Astrocyte of the cerebellum (primary cell): ENCODE data around the gene OSBPL9.

Experiments used
- DNase-seq: peaks from one replicate; pipeline ENCODE4 v3.0.0-alpha.2; 2011; ENCODE audit warnings: low read depth
- H3K4me3 ChIP-seq: 2 replicates; pipeline ENCODE4 v1.5.1; 2011; ENCODE audit warnings: mild to moderate bottlenecking, low read depth, low read length, moderate library complexity
- in situ Hi-C: cut with HindIII; loops from 2 replicates; pipeline ENCODE4 v1.10.0; 2017; ENCODE audit warnings: low sequenced_read_pairs
- TF ChIP-seq, protein P1 (sequence below): IDR thresholded peaks from 2 replicates; pipeline ENCODE4 v1.5.1; 2012; ENCODE audit warnings: low read length, low read depth, moderate library complexity, mild to moderate bottlenecking; ENCODE audit errors: missing control alignments

OSBPL9 gene

GRCh38 chr1:51616903-51617708, at the start of gene OSBPL9:
Gene OSBPL9 (plus strand): TSS chr1:51617092. CDS start chr1:51617111, 19 bp downstream.
- in situ Hi-C loops = no loop called here

GRCh38 chr1:51567653-51568052, 49.2 kb upstream of the OSBPL9 start:
- in situ Hi-C loops = no loop called here
- peak; percentile 93 for DNase-seq
- H3K4me3 ChIP-seq = no peak overlapping the region
- TF ChIP-seq, protein P1, sequence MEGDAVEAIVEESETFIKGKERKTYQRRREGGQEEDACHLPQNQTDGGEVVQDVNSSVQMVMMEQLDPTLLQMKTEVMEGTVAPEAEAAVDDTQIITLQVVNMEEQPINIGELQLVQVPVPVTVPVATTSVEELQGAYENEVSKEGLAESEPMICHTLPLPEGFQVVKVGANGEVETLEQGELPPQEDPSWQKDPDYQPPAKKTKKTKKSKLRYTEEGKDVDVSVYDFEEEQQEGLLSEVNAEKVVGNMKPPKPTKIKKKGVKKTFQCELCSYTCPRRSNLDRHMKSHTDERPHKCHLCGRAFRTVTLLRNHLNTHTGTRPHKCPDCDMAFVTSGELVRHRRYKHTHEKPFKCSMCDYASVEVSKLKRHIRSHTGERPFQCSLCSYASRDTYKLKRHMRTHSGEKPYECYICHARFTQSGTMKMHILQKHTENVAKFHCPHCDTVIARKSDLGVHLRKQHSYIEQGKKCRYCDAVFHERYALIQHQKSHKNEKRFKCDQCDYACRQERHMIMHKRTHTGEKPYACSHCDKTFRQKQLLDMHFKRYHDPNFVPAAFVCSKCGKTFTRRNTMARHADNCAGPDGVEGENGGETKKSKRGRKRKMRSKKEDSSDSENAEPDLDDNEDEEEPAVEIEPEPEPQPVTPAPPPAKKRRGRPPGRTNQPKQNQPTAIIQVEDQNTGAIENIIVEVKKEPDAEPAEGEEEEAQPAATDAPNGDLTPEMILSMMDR = no peak

More at GRCh38 chr1:51616903-51617708, at the start of gene OSBPL9:
- DNase-seq = peak; percentile 87
- H3K4me3 ChIP-seq = peak within 1 kb of the TSS; percentile 65
- TF ChIP-seq, protein P1 = no peak

- DNase-seq = no peak
- no peak overlapping the region for H3K4me3 ChIP-seq
- in situ Hi-C loops = no loop called here
- TF ChIP-seq, protein P1 = no peak
Observed at GRCh38 chr1:51568231-51568935, 48.5 kb upstream of the OSBPL9 start.

DNA sequence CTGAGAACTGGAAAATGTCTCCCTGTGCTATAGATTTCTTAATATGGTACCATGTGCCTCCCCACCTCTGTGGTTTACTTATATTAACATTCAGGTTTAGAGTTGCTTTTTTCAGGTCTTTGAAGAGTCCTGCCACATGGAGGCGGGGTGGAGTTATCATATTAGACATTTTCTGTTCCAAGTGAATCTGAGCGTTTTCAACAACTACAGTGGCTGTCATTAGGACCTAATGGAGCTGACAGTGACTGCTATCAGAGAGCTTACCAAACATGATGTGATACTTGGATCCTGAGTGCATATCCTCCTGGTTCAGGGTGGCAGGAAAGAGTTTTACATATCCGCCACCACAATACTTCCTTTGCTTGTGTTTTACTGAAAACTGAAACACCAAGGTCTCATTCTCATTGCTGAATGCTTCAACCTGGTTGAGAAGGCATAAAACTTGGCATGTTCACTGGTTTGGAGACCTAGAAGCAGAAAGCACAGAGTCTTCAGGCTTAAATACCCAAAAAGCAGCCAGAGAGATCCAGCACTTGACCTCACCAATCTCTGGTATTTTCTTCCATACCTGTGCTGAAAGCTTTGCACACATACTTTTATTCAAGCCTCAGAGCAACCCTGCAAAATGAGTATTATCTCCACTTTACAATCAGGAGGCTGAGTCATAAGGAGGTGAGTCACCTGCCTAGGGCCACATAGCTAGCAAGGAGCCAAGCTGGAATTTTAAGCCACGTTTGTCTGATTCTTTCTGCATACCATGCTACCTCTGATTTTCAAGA, 47.4 kb upstream of the OSBPL9 start:
- TF ChIP-seq, protein P1 = peak; percentile 9
- peak; percentile 59 for DNase-seq
- in situ Hi-C loops = no loop called here
- no peak overlapping the region for H3K4me3 ChIP-seq

- no peak overlapping the region for H3K4me3 ChIP-seq
- DNase-seq = no peak
- TF ChIP-seq, protein P1 = no peak
- in situ Hi-C loops = no loop called here
Observed at GRCh38 chr1:51570063-51570710, 46.7 kb upstream of the OSBPL9 start.

- in situ Hi-C loops = no loop called here
- DNase-seq = no peak
- TF ChIP-seq, protein P1 = no peak
- no peak overlapping the region for H3K4me3 ChIP-seq
Observed at GRCh38 chr1:51572365-51572764, 44.5 kb upstream of the OSBPL9 start.
